K562 (cell line): ENCODE results near the gene SNX33. TPM values are rescaled to one million over a fixed set of nuclear protein-coding genes. Genes with fewer than 3 reads are reported as not detected.
A peak's percentile ranks its signal among the peaks of the same experiment; 100 is the strongest.

Experiments used
- ARID1B ChIP-seq: fragments of 450-650 bp; IDR thresholded peaks from 2 replicates; pipeline ENCODE4 v1.6.1; 2016; ENCODE audit warnings: antibody characterized with exemption, mild to moderate bottlenecking, inconsistent platforms
- BRCA1 ChIP-seq, 2 experiments: fragments of 450-650 bp in 1 of 2; sonication (generic) in 1 of 2; formaldehyde crosslinking in 1 of 2; IDR thresholded peaks; 2 replicates each; pipeline versions ENCODE4 v1.5.0 to v1.6.1; 2017 to 2020; ENCODE audit warnings: mild to moderate bottlenecking in 1 of 2, missing genetic modification reagents in 1 of 2
- ETV5 ChIP-seq: sonication (generic); formaldehyde crosslinking; IDR thresholded peaks from 2 replicates; pipeline ENCODE4 v1.4.0; 2020; ENCODE audit warnings: low read depth, mild to moderate bottlenecking, missing genetic modification reagents
- JUND ChIP-seq, 2 experiments: IDR thresholded peaks; 2 replicates in 1 of 2; 3 replicates in 1 of 2; pipeline ENCODE4 v1.6.1; 2011; ENCODE audit warnings: borderline replicate concordance in 2 of 2, low read depth in 2 of 2, low read length in 2 of 2, improper control_type of control experiment in 1 of 2, missing biosample characterization in 1 of 2, missing genetic modification characterization in 1 of 2, missing genetic modification reagents in 1 of 2
- LCOR ChIP-seq: sonication (generic); formaldehyde crosslinking; IDR thresholded peaks from 2 replicates; pipeline ENCODE4 v1.8.0; 2022; ENCODE audit warnings: mild to moderate bottlenecking, missing genetic modification reagents
- LEF1 ChIP-seq: fragments of 450-650 bp; IDR thresholded peaks from 2 replicates; pipeline ENCODE4 v1.6.1; 2016; ENCODE audit warnings: mild to moderate bottlenecking
- MAZ ChIP-seq, 2 experiments: fragments of 450-650 bp in 1 of 2; sonication (generic) in 1 of 2; formaldehyde crosslinking; IDR thresholded peaks in 1 of 2; conservative IDR thresholded peaks in 1 of 2; 2 replicates each; pipeline versions ENCODE4 v1.4.0 to v1.5.0; 2020; ENCODE audit warnings: mild to moderate bottlenecking in 1 of 2, missing genetic modification reagents in 1 of 2
- MXI1 ChIP-seq: IDR thresholded peaks from 2 replicates; pipeline ENCODE4 v1.6.1; 2011; ENCODE audit warnings: low read depth, mild to moderate bottlenecking, improper control_type of control experiment, low read length
- ZNF175 ChIP-seq: fragments of 200-800 bp; sonication (Bioruptor generic); IDR thresholded peaks from 2 replicates; pipeline ENCODE4 v1.6.1; 2016; ENCODE audit warnings: low read depth, mild to moderate bottlenecking, missing genetic modification characterization, missing compliant biosample characterization
- ZNF324 ChIP-seq: fragments of 250-450 bp; sonication (Bioruptor Pico); IDR thresholded peaks from 2 replicates; pipeline ENCODE4 v1.4.0; 2020; ENCODE audit warnings: mild to moderate bottlenecking
- polyA plus RNA-seq, 8 experiments: library from polyadenylated mRNA; depleted of rRNA in 4 of 8; stranded (reverse) in 5 of 8; unstranded in 3 of 8; fragments of >200 nt; fragmentation: Nextera tagmentation in 2 of 8; fragmentation: Illumina TruSeq in 1 of 8; extraction: Ambion mirVana in 2 of 8; extraction: Trizol in 1 of 8; gene quantifications; 2 replicates each; pipeline versions ENCODE4 v1.2.1 to v1.2.3, GENCODE V29; 2011 to 2014; ENCODE audit warnings: inconsistent platforms in 1 of 8, missing spikeins in 1 of 8
- total RNA-seq, 7 experiments: library from RNA; depleted of rRNA in 6 of 7; stranded (reverse); fragments of >200 nt in 6 of 7; fragmentation: Illumina TruSeq in 2 of 7; extraction: Trizol in 2 of 7; gene quantifications; 2 replicates each; pipeline versions ENCODE4 v1.2.1 to v1.2.3, GENCODE V29; 2011 to 2021; ENCODE audit warnings: low replicate concordance in 1 of 7
- TF ChIP-seq, protein P1 (sequence below): sonication (generic); formaldehyde crosslinking; IDR thresholded peaks from 2 replicates; pipeline ENCODE4 v1.8.0; 2022; ENCODE audit warnings: mild to moderate bottlenecking, missing genetic modification reagents
- TF ChIP-seq, protein P2 (sequence below): fragments of 450-650 bp; conservative IDR thresholded peaks from 2 replicates; pipeline ENCODE4 v1.6.1; 2016; ENCODE audit warnings: missing genetic modification characterization, low read depth, mild to moderate bottlenecking, missing compliant biosample characterization, moderate library complexity
- TF ChIP-seq, protein P3 (sequence below), 2 experiments: IDR thresholded peaks; 2 replicates each; pipeline ENCODE4 v1.6.1; 2012; ENCODE audit warnings: improper control_type of control experiment in 2 of 2, low read depth in 2 of 2, low read length in 2 of 2, borderline replicate concordance in 1 of 2
- TF ChIP-seq, protein P4 (sequence below): fragments of 450-650 bp; IDR thresholded peaks from 2 replicates; pipeline ENCODE4 v1.6.1; 2017; ENCODE audit warnings: mild to moderate bottlenecking, moderate library complexity

Gene SNX33
- total and polyA plus RNA-seq, 9 of the 15 experiments (the other 6 are each of a cell fraction or from before 2014, with no cell fraction given), result 1.4 to 14.1 (median 8.2) TPM

DNA sequence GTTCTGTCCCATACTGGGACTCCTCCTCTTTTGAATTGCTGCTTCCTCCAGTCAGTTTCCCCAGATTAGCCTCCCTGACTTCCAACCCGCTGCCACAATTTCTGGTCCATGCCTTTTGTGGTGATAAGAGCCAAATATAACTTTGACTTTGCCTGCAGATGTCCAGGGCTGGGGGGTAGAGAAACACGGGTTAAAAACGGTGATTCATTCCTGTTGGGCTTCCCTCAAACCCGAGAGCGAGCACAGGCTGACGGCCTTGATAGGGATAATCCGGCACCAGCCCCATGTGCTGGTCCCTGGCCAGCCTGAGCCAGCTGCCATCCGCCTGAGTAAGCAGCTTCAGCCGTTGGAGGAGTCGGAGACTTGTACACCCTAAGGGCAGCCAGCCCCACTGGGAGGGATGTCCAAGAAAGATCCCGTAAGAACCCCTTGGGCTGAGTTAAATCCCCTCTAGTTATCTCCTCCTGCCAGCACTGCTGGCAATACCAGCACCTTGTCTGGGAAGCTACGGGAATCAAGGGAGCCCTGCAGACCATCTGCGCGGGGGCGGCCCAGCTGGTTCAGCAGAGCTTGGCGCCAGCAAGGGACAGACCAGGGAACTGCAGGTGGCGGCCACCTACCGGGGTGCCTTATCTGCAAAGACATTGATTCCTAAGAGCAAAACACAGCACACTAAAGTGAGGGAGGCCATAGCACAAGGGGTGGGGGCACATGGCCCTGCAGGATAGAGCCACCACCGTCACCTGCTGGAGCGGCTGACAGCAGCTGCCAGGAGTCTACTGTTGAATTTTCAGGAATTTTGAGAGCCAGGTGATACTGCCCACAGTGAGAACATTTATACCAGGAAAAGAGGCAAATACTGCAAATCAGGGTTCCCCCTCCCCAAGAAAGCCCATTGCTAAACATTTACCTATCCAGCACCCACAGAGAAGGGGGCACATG lies 46.8 kb downstream of the SNX33 start (continued):
- TF ChIP-seq, protein P1, sequence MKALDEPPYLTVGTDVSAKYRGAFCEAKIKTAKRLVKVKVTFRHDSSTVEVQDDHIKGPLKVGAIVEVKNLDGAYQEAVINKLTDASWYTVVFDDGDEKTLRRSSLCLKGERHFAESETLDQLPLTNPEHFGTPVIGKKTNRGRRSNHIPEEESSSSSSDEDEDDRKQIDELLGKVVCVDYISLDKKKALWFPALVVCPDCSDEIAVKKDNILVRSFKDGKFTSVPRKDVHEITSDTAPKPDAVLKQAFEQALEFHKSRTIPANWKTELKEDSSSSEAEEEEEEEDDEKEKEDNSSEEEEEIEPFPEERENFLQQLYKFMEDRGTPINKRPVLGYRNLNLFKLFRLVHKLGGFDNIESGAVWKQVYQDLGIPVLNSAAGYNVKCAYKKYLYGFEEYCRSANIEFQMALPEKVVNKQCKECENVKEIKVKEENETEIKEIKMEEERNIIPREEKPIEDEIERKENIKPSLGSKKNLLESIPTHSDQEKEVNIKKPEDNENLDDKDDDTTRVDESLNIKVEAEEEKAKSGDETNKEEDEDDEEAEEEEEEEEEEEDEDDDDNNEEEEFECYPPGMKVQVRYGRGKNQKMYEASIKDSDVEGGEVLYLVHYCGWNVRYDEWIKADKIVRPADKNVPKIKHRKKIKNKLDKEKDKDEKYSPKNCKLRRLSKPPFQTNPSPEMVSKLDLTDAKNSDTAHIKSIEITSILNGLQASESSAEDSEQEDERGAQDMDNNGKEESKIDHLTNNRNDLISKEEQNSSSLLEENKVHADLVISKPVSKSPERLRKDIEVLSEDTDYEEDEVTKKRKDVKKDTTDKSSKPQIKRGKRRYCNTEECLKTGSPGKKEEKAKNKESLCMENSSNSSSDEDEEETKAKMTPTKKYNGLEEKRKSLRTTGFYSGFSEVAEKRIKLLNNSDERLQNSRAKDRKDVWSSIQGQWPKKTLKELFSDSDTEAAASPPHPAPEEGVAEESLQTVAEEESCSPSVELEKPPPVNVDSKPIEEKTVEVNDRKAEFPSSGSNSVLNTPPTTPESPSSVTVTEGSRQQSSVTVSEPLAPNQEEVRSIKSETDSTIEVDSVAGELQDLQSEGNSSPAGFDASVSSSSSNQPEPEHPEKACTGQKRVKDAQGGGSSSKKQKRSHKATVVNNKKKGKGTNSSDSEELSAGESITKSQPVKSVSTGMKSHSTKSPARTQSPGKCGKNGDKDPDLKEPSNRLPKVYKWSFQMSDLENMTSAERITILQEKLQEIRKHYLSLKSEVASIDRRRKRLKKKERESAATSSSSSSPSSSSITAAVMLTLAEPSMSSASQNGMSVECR (CRISPR knock-in tag), result peak; percentile 83
- TF ChIP-seq MXI1 (peak; percentile 66; the same call in 1 of the 2 replicates), ETV5 (peak; percentile 58), JUND (IDR thresholded peaks at IDR 0.05; ENCODE audit: borderline replicate concordance, low read depth, low read length) (peak; percentile 81), JUND (tag; IDR thresholded peaks at IDR 0.05; ENCODE audit: borderline replicate concordance, low read depth, low read length) (peak; percentile 63; the same call in 2 of the 3 replicates), BRCA1 (IDR thresholded peaks at IDR 0.05) (no peak), BRCA1 (CRISPR knock-in tag; IDR thresholded peaks at IDR 0.05) (no peak), ZNF175 (CRISPR knock-in tag) (peak; percentile 52), ZNF324 (CRISPR knock-in tag) (no peak), LCOR (CRISPR knock-in tag) (peak; percentile 19; the same call in 1 of the 2 replicates), LEF1 (peak; percentile 41; the same call in 1 of the 2 replicates), ARID1B (peak; percentile 94), MAZ (CRISPR knock-in tag; conservative IDR thresholded peaks at IDR 0.05 in 1 of 2, IDR thresholded peaks at IDR 0.05 in 1 of 2) (peak in 1 of 2 experiments; percentile 86)
- TF ChIP-seq, protein P2, sequence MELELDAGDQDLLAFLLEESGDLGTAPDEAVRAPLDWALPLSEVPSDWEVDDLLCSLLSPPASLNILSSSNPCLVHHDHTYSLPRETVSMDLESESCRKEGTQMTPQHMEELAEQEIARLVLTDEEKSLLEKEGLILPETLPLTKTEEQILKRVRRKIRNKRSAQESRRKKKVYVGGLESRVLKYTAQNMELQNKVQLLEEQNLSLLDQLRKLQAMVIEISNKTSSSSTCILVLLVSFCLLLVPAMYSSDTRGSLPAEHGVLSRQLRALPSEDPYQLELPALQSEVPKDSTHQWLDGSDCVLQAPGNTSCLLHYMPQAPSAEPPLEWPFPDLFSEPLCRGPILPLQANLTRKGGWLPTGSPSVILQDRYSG (tag), result peak; percentile 80; the same call in 1 of the 2 replicates
- TF ChIP-seq, protein P3, sequence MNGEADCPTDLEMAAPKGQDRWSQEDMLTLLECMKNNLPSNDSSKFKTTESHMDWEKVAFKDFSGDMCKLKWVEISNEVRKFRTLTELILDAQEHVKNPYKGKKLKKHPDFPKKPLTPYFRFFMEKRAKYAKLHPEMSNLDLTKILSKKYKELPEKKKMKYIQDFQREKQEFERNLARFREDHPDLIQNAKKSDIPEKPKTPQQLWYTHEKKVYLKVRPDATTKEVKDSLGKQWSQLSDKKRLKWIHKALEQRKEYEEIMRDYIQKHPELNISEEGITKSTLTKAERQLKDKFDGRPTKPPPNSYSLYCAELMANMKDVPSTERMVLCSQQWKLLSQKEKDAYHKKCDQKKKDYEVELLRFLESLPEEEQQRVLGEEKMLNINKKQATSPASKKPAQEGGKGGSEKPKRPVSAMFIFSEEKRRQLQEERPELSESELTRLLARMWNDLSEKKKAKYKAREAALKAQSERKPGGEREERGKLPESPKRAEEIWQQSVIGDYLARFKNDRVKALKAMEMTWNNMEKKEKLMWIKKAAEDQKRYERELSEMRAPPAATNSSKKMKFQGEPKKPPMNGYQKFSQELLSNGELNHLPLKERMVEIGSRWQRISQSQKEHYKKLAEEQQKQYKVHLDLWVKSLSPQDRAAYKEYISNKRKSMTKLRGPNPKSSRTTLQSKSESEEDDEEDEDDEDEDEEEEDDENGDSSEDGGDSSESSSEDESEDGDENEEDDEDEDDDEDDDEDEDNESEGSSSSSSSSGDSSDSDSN (IDR thresholded peaks at IDR 0.05; ENCODE audit: borderline replicate concordance in 1 of 2, low read depth in 2 of 2, low read length in 2 of 2), result peak; percentile 62 to 76; a peak in 3 of 4 replicates
- TF ChIP-seq, protein P4, sequence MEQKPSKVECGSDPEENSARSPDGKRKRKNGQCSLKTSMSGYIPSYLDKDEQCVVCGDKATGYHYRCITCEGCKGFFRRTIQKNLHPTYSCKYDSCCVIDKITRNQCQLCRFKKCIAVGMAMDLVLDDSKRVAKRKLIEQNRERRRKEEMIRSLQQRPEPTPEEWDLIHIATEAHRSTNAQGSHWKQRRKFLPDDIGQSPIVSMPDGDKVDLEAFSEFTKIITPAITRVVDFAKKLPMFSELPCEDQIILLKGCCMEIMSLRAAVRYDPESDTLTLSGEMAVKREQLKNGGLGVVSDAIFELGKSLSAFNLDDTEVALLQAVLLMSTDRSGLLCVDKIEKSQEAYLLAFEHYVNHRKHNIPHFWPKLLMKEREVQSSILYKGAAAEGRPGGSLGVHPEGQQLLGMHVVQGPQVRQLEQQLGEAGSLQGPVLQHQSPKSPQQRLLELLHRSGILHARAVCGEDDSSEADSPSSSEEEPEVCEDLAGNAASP, result no peak
